ENCODE results near the gene ERN2.
A peak's percentile ranks its signal among the peaks of the same experiment; 100 is the strongest.

ERN2 gene

GRCh38 chr16:23640931-23641765 is 71.9 kb downstream of the ERN2 start, which contains the start of the genes DCTN5 and PALB2:
DCTN5 (plus strand) TSS chr16:23641466; CDS start chr16:23641543, 77 bp downstream.
PALB2 (minus strand) TSS chr16:23641310; CDS start chr16:23641157, 153 bp downstream.
- Histone ChIP-seq H3K36me3 (ENCODE audit: control insufficient read depth, low read length) (peaks cover 47% of the 10 kb centered on the region), H3K4me1 (ENCODE audit: control insufficient read depth, low read length) (peaks cover 17% of the 10 kb centered on the region), H3K4me2 (ENCODE audit: low read length) (peak within 1 kb of the TSS; percentile 91), H3K9me3 (ENCODE audit: control insufficient read depth, insufficient read depth, low read length) (no peaks in the 10 kb centered on the region), H3K9me2 (replicated peaks; ENCODE audit: control insufficient read depth, low read length) (no peaks in the 10 kb centered on the region), H3K27me3 (ENCODE audit: control insufficient read depth, low read length) (no peaks in the 10 kb centered on the region), H4K20me1 (ENCODE audit: control insufficient read depth, insufficient read depth, low read depth, low read length) (no peaks in the 10 kb centered on the region), H3F3A (ENCODE audit: control insufficient read depth, insufficient read depth) (0 out of 2 replicates have a peak, but pooled peaks cover 3% of the 10 kb centered on the region), H3K4me3 (ENCODE audit: low read length) (peak within 1 kb of the TSS; percentile 99), H3K79me2 (ENCODE audit: control insufficient read depth, low read length) (peaks cover 60% of the 10 kb centered on the region), H3K27ac (ENCODE audit: low read depth, low read length) (peak within 1 kb of the TSS; percentile 62)
- no peak for TF ChIP-seq CTCF (IDR thresholded peaks at IDR 0.05; ENCODE audit: low read depth, low read length, poor library complexity, severe bottlenecking)
- no peak for TF ChIP-seq EZH2phosphoT487 (IDR thresholded peaks at IDR 0.05; ENCODE audit: borderline replicate concordance, low read length)

DNA sequence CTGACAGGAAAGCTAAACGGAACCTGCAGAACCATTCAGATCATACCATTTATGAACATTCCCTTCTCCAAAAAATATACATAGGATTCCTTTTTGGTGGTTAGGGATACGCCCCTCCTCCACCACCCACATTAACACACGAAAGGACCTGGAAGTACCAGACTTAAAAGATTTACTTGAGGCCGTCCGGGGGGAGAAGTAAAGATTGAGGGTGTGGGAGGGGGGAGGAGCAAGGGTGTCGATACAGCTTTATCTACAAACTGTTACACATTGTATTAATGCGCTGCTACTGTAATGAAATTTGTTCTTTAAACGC is 72.4 kb downstream of the ERN2 start:
- peaks cover 54% of the 10 kb centered on the region for H3K79me2 ChIP-seq (ENCODE audit: control insufficient read depth, low read length)

More for the DNA sequence above, 72.4 kb downstream of the ERN2 start:
- no peaks in the 10 kb centered on the region for H4K20me1 ChIP-seq (ENCODE audit: control insufficient read depth, insufficient read depth, low read depth, low read length)
- peak overlapping the region; percentile 62 for H3K27ac ChIP-seq (ENCODE audit: low read depth, low read length)
- peaks cover 17% of the 10 kb centered on the region for H3K4me1 ChIP-seq (ENCODE audit: control insufficient read depth, low read length)
- H3F3A ChIP-seq (ENCODE audit: control insufficient read depth, insufficient read depth) = 0 out of 2 replicates have a peak, but pooled peaks cover 3% of the 10 kb centered on the region
- peaks cover 47% of the 10 kb centered on the region for H3K36me3 ChIP-seq (ENCODE audit: control insufficient read depth, low read length)
- H3K9me3 ChIP-seq (ENCODE audit: control insufficient read depth, insufficient read depth, low read length) = no peaks in the 10 kb centered on the region
- peak overlapping the region; percentile 99 for H3K4me3 ChIP-seq (ENCODE audit: low read length)
- TF ChIP-seq EZH2phosphoT487 (IDR thresholded peaks at IDR 0.05; ENCODE audit: borderline replicate concordance, low read length) = no peak
- TF ChIP-seq CTCF (IDR thresholded peaks at IDR 0.05; ENCODE audit: low read depth, low read length, poor library complexity, severe bottlenecking) = no peak
- peak overlapping the region; percentile 91 for H3K4me2 ChIP-seq (ENCODE audit: low read length)
- no peaks in the 10 kb centered on the region for H3K27me3 ChIP-seq (ENCODE audit: control insufficient read depth, low read length)
- no peaks in the 10 kb centered on the region for H3K9me2 ChIP-seq (replicated peaks; ENCODE audit: control insufficient read depth, low read length)
